Measurements from ENCODE around the gene NXN.
A peak's percentile ranks its signal among the peaks of the same experiment; 100 is the strongest.
"Not testable (repeated sequence)": the region's sequence is repeated elsewhere in the genome, so short reads cannot be mapped to it uniquely, and the experiment has no call there.

The NXN gene

DNA sequence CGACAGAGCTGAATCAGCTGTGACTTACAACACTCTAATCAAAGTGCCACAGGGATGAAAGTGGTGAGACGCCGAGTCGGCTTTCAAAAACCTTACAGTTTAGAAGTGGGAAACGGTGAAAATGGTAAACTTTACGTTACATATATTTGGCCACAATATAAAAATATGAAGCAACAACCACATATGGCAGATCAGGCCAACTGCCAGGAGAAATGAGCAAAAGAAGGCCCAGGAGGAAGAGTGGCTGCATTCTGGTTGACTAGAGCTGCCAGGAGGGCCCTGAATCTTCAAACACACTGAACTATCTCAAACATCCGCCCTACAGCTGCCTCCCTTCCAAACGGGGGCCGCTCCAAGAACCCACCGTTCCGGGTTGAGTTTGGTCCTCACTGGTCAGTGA lies 141.1 kb downstream of the NXN start:
- DNase-seq = no peak

DNA sequence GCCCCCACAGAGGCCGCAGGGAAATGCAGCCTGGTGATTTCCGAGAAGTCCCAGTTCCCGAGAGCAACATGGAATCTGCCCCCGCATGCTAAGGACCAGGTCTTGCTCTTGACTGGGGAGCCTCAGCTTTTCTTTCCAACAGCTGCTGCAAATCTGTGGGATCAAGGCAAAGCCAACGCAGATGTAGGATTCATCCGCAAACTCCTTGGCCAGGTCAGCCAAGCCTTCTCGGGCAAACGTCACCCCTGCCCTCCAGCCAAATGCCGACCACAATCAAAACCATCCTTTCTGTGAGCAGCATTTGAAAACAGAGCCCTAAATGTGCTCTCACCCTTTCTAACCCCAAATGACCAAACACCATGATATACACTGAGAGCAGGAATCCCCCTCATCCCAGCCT lies 143.4 kb downstream of the NXN start:
- no peak for DNase-seq

DNA sequence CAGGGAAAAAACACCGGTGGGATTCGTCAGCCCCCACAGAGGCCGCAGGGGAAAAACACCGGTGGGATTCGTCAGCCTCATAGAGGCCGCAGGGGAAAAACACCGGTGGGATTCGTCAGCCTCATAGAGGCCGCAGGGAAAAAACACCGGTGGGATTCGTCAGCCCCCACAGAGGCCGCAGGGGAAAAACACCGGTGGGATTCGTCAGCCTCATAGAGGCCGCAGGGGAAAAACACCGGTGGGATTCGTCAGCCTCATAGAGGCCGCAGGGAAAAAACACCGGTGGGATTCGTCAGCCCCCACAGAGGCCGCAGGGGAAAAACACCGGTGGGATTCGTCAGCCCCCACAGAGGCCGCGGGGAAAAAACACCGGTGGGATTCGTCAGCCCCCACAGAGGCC lies 143.9 kb downstream of the NXN start:
- not testable (repeated sequence) for DNase-seq

DNA sequence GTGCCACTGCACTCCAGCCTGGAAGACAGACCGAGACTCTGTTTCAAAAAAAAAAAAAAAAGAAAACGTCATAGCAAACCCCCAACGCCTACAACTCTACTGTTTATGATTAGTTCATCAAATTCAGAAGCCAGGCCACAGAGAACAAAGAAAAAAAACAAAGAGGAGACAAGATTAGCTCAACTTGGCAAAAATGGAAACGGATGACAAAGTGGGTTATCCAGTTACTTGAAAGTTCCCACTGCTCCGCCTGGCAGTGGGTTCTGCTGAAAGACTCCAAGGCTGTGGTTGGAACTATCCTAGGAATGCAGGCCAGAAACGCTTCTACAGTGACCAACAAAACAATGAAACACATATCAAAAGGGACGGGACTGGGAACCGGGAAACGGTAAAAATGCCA lies 144.3 kb downstream of the NXN start:
- peak in 1 of 56 donors; percentile 11 for DNase-seq

DNA sequence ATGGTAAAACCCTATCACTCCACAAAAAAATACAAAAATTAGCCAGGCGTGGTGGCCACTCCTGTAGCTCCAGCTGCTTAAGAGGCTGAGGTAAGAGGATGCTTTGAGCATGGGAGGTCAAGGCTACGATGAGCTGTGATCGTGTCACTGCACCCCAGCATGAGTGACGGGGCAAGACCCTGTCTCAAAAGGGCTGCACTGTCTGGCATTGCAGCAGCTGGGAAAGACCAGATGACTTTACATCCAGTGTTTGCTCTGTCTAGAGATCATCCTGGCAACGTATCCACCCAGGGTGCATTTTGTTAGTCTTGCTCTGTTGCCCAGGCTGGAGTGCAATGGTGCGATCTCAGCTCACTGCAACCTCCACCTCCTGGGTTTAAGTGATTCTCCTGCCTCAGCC lies 145.4 kb downstream of the NXN start:
- no peak for DNase-seq

DNA sequence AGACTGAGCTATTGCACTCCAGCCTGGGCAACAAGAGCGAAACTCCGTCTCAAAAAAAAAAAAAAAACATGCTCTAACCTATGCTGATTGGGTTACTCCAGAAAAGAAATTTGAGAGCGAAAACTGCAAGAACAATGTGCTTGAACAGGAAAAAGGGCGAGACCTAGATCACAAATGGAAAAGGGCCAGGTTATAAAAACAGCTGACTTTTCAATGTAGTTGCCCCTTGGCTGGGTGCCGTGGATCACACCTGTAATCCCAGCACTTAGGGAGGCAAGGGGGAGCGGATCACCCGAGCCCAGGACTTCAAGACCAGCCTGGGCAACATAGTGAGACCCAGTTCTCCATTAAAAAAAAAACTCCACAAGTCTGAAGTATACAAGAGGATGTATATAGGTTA lies 148.6 kb downstream of the NXN start:
- DNase-seq = no peak

DNA sequence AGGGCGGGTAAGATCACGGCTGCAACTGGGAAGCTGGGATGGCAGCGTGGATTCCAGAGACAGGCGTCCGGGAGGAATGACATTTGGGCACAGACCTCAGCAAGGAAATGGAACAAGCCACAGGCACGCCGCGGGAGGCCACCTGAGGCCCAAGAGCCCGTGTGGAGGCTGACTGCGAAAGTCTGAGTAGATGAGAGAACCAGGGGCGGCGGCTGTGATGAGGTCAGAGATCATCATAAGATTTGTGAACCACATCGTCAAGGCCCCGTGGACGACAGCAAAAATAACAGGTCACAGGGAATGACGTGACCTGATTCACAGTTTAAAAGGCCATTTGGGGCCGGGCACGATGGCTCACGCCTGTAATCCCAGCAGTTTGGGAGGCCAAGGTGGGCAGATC lies 149.2 kb downstream of the NXN start:
- no peak for DNase-seq

DNA sequence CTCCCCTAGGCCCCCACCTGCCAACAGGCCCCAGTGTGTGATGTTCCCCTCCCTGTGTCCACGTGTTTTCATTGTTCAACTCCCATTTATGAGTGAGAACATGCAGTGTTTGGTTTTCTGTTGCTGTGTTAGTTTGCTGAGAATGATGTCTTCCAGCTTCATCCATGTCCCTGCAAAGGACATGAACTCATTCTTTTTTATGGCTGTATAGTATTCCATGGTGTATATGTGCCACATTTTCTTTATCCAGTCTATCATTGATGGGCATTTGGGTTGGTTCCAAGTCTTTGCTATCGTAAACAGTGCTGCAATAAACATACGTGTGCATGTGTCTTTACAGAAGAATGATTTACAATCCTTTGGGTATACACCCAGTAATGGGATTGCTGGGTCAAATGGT lies 150.0 kb downstream of the NXN start:
- DNase-seq = not testable (repeated sequence)

DNA sequence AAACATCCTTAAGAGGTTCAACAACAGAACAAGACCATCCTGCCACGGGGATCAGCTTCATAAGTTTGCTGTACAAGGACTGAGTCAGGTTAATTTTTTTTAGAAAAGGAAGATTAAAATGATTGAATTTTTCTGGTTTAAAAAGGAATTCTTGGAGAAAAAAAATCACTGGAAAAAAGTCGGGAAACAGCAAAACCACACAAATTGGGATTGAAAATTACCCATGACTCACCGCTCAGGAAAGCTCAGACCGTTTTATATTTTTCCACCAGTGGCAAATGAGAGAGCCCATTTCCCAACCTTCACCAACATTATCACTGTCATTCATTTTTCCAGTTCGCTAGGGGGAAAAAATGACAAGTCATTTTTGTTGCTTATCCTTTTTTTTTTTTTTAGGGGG lies 150.8 kb downstream of the NXN start:
- DNase-seq = no peak

DNA sequence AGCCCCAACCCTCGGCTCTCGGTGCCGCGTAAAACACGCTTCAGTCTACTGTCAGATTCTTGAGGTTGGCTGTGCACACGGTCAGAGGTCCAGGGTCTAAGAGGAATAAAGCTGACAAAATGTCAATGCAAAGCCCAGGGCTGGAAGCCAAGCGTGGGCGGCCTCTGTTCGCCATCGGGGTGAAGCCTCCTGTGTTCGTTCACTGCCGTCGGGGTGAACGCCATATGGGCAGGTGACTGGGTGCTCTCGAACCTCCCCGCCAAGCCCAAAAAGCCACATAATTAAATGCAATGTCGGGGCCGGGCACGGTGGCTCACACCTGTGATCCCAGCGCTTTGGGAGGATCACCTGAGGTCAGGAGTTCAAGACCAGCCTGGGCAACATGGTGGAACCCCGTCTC lies 152.8 kb downstream of the NXN start:
- DNase-seq = no peak

DNA sequence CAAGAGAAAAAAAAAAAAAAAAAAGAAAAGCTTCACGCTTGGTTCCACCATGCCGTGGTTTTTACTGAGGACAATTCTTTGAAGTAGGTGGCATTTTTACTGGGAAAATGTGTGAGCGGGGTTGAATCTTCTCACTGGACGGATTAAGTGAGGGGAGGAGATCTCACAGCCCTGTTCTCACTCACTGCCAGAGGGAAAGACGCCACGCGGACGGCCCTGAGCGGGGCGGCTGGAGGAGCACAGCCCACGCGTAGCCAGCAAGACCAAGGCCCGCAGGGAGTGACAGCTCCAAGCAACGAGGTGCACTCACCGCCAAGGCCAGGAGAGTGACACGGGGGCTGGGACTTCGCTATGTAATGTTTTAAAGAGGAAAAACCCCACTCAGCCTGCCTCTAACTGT lies 154.4 kb downstream of the NXN start:
- no peak for DNase-seq

DNA sequence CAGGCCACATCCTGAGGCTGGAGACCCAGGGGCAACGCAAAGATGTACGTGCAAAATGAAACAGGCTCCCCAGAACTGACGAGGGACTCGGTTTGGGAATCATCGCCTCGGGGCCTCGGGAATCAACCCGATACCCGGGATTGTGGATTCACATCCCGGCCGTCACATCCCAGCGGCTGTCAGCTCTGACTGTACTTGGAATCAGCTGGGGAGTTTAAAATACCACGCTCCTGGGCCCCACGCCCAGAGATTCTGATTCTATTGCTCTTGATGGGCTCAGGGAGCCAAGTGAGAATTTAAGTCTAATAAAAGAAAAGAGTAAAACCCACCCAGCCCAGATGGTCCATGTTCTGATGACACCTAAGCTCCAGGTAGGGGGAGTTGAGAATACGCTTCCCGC lies 155.2 kb downstream of the NXN start:
- no peak for DNase-seq

DNA sequence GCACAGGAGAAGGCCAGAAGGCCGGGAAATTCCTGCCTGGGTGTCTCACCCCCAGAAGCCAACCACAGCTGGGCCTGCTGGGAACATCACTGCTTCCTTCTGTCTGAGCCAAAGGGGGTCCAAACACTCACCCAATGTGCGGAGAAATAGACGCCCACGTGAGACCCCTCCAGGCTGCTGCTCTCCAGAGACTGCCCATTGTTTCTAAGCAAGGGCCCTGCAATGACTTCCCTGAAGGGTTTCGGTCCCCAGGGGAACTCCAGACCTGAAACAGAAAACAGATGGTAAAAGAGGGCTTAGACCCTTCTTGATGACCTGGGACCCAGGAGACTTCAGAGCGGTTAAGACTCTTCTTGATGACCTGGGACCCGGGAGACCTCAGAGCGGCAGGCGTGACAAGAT lies 156.1 kb downstream of the NXN start:
- no peak for DNase-seq

DNA sequence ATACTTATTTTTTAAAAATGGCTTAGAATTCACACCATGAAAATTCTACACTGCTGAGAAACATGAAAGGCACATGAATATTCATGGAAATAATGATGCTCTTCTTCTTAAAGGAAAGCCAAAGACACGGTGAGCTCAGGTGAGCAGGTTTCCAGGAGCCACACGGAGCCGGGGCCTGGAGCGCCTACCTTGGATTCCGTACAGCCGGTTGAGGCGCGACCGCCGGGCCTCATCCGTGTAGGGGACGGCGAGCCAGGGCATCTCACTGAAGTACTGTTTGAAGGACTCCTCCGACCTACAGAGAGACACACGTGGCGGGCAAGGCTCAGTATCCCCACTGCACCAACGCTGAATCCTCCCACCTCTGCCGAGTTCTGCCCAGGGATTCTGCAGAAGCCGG lies 160.3 kb downstream of the NXN start:
- DNase-seq = no peak

DNA sequence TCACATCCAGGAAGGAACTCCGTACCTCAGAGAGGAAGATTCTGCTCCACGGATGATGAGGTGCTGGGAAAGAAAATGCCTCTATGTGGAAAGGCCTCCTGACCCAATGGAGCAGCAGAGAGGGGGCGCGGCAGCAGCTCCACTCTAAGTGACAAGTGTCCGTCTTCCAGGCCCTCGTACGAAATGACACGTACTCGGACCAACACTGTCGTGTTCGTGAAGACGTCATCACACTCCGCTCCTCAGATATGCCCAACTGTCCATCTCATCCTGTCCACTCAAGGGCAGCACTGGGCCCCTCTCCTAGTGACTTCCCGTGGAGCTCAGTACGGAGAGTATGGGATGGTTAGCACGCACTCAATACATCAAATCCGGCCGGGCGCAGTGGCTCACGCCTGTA lies 165.2 kb downstream of the NXN start:
- DNase-seq = no peak

DNA sequence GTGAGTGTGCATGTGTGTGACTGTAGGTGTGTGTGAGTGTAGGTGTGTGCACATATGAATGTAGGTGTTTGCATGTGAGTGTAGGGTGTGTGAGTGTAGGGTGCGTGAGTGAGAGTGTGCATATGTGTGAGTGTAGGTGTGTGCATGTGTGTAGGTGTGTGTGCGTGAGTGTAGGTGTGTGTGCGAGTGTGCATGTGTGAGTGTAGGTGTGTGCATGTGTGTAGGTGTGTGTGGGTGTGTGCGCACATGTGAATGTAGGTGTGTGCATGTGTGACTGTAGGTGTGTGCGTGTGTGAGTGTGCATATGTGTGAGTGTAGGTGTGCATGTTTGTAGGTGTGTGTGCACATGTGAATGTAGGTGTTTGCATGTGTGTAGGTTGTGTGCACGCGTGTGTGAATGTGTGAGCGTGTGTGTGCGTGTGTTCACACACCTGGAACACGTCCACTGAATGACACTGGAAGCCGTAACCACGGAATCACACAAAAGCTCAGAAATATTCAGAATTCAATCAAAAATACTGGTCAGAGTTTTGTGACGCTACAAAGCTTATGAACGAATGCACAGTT lies 166.9 kb downstream of the NXN start:
- DNase-seq = no peak

DNA sequence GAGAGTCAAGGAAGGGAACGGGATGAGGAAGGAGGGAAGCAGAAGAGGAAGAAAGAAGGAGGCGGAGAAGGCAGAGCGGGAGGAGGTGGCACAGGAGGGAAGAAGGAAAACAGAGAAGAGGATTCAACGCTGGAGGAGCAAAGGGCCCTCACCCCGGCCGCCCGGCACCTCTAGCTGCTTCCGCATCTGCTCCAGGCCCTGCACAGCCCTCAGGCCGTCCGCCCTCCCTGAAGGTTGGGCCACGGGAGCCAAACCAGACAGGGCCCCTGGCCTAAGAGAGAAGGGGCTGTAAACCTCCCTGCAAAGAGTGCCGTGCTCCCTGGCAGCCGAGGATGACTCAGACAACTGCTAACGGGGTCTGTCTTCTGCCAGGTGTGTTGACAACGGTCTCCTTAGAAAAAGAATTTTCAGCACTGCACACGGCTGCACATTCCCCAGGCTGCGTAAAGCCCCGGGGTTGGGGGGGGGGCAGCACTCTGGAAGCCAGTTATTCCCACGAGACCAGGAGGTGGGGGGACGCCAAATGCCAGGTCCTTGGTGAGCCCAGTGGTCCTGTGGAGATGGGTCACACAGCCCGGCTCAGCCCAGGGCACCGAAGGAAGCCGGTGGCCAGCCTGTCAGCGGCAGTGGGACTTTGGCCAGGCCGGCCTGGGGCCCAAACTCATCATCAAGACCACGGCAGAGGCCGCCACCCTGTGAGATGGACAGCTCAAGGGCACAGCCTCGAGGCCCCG lies 168.4 kb downstream of the NXN start:
- no peak for DNase-seq

DNA sequence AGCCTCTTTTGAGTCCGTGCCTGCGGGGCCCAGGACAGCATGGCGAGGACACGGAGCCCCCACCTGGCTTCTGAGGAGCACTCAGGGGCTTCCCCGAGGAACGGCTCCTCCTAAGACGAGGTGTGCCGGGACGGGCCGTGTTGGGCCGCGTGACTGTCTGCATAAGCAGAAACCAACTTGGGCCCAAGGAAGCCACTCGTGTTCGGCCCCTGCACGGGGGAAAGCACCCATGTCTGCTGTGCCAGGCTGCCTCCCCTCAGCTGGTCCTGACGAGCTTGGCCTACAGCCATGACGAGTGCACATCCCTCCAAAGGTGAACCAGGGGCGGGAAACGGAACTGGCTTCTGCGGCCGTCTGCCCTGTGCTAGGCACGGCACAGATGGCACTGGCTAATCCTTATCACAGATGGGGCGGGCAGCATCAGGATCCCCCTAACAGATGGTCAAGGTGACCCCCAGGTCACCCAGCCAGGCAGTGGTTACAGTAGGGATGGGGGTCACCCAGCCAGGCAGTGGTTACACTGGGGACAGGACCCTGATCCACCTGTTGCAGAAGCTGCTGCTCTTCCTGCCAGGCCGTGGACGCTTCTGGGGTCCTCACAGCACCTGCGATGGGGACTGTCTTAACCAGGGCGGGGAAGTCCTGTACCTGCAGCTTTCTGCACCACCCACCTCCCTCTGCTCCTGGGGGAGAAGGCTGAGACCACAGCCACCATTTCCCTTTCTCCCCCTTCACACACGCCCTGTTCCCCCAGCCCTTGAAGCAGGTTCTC lies 171.9 kb downstream of the NXN start:
- no peak for DNase-seq

DNA sequence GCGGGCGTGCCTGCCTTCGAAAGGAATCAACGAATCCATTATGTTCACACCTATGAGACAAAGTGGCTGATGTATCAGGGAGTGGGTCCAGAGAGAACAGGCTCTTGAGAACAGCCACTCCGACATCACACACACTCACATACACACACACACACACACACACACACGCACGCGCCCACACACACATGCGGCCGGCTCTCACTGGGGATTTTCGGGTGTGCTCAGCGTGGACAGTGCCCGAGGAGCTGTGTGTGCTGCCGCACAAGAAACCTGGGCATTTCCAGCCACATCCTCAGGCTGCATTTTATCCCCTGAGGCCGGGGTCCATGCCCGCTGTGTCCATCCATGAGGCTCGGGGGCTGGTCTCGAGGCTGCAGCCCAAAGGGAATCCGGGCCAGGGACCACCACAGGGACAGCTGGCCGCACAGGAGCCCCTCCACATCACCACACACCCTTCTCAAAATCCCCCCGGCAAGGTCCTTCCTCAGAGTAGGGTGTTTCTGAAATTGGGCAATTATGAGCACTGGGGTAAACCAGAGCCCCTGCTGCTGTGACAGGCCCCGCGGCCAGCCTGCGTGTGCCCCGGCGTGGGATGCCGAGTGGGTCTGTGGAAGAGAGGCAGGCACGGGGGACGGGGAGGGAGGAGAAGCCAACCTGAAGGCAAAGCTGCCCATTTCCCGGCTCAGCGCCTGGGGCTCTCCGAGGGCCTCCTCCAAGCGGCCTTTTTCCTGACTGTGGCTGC lies 172.6 kb downstream of the NXN start:
- no peak for DNase-seq

DNA sequence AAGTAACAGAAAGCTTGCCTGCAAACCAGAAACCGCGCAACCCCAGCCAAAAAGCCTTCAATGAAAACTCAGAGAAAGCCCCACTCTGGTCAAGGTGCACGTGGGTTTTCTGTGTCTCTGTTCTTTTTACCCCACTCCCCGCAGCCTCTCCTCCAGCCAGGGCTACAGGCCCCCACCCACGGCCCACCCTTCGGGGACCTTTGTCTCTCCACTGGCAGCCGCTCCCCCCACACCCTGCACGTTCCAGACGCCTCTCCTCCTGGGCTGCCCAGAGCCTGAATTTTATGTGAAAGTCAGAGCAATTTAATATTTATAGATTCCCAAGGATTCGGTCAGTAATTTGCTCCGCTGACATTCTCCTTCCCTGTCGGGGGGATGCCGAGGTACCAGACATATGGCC lies 173.2 kb downstream of the NXN start:
- no peak for DNase-seq

DNA sequence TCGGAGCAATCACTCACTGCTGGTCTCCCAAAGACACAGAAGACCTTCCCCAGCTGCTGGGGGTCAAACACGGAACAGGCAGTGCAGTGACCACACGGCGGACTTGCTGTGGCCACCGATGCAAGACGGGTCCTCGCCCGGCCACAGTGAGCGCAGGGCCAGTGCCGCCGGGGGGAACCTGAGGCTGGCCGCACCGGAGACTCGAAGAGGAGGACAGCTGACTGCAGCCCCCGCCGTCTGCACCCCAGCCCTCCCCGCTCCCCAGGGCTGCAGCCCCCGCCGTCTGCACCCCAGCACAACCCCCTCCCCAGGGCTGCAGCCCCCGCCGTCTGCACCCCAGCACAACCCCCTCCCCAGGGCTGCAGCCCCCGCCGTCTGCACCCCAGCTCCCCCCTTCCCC lies 173.7 kb downstream of the NXN start:
- DNase-seq = not testable (repeated sequence)
